Germinal center (tissue), 1 donor: ENCODE results near the gene TTC28.

Experiments
- DNase-seq: peaks from one replicate; pipeline ENCODE4 v3.0.0; 2012; ENCODE audit warnings: mixed read lengths, low spot score

Gene TTC28

DNA sequence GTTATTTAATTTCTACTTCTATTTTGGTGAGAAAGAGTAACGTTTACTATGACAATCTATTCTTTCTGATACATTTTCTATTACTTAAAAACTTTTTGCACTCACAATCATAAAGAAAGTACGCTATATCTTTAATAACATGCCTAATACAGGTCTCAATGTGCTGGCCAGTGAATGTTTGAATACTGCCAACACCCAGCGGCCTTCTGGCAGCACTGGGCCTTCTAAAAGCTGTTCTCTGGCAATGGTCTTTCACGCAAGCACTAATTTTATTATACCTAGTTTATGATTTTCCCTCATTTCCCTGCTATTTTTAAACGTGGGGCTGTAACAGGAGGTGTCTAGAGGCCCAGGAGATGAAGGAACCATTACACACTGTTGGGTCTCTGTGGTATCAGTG lies 410.8 kb downstream of the TTC28 start:
- DNase-seq: no peak

DNA sequence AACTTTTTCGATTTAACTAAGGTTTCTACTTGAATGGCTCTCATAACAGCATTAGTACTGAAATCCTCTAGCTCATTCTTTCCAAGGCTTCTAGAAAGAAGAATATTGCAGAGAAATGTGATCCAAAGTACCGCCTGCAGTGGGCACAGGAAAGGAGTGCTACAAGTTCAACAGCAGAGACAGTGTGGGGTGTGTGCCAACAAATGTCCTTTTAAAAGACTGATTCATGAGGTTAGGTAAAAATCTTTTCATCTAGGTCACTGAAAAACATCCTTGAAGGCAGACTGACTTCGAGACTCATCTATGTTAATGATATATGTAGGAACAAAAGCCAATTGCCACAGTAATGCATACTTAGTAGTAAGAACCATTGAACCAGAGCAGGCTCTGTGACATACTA lies 411.5 kb downstream of the TTC28 start:
- DNase-seq: no peak

DNA sequence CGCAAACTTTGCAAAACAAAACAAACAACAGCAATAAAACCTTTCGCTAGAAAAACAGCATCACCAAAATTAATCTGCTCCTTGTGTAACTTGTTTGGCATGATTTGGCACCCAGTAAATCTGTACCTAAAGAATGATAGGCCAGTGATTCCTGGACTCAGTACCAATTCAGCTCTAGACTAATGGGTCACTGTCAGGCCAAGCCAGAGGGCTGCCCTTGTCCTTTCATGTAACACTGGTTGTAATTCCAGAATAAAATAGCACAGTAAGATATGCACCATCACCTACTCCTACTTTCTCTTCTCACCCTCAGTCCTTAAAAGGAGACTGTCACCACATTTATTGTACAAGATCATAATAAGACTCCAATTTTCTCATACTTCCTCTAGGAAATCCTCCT lies 419.0 kb downstream of the TTC28 start:
- DNase-seq: no peak

DNA sequence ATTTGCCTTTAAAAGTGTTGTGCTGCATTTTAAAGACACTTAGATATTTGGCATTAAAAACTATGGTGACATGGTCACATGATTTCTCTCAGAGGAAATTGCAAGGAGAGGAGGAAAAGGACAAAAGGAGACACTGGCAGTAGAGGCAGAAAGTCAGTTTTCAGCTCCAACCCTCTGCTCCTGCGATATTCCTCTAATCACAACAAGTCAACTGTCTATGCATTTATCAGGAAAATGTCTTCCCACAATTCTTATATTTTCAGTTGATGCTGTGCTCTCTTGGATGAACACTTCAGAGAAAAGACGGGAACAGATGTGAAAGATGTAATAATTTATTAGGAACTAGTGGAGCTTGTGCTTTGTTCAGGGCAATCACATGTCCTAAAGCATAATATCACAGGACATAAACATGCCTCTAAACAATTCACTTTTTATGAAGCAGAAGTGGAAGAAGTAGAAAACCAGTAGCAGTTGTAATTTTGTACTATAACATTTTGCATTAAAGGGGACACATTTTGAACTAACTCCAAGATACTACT lies 419.8 kb downstream of the TTC28 start:
- DNase-seq: no peak

DNA sequence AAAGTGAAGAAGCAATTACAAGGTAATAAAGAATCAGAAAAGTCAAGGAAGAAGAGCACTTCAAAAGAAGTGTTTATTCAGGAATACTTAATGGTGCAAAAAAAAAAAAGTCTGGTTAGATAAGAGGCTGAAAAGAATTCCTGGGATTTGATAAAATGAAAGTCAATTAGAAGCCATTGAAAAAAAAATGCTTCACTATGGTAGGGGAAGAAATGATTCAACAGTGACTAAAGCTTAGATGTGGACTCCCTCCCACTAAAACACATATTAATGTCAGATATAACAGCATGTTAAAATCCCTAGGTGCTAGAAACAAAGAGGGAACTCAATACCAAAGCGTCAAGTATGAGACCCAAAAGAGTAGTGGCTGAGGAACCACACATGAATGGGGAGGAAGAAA lies 425.2 kb downstream of the TTC28 start:
- no peak for DNase-seq

DNA sequence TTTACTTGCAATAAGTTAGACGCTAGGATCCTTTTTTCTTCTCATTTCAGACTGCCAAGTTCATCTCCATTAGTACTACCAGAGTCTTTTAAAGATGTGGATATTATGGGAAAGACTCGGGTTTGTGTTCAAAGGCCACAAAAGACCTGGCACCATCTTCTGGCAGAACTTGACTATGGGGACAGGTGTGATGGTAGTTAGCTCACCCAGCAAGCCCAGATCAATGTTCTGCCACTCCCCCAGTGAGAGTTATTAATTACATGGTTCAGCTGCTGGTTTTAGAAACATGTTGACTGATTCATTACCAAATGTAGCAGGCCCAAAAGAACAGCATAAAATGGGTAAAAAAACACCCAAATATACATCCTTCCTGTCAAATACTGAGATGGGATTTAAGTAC lies 427.1 kb downstream of the TTC28 start:
- no peak for DNase-seq

GRCh38 chr22:28250036-28250695 lies 429.5 kb downstream of the TTC28 start:
- no peak for DNase-seq

GRCh38 chr22:28249402-28249801 lies 430.2 kb downstream of the TTC28 start:
- DNase-seq: no peak

DNA sequence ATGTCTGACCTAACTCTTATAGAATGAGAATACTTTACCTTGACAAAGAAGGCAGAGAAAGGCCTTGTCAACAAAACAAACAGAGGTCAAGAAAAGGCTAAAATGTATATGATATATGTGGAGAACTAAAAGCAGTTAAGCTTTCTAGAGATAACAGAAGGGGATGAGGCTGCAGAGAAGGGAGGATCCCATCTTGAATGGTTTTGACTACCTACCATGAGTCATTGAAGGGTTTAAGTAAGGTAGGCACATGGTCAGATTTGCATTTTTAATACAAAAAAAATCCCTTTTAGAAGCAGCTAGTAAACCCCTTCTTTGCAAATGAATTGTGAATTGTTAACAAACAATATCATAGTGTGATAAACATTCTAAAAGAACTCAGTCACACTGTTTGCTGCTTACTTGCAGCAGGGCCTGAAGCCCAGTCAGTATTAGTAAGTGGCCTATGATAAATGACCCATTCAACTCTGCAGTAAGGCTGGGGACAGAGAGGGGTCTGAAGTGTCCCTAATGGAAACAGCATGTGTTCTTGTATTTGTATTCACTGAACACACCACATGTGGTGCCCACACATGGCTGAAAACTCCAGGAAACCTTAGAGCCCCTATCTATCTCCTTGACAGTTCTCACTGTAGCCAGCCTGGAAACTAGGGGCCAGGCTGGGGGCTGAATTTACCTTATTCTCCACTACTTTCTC lies 431.8 kb downstream of the TTC28 start:
- no peak for DNase-seq

DNA sequence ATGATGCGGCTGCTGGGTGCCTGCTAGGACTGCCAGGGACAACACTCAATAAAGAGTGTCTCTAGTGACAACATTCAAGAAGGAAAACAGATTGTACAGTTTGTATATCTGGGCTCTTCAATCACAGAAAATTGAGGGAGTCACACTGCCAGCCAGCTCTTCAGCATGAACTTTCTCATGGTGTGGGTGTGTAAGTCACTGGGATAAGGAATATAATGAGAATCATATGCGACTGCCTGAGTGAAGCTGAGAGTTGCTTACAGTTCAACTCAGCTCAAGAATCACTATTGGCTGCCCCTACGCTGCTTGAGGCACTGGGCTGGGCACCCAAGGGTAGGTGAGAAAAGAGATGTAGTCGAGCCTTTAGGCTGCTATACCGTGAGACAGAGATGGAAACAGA lies 432.5 kb downstream of the TTC28 start:
- DNase-seq: no peak

DNA sequence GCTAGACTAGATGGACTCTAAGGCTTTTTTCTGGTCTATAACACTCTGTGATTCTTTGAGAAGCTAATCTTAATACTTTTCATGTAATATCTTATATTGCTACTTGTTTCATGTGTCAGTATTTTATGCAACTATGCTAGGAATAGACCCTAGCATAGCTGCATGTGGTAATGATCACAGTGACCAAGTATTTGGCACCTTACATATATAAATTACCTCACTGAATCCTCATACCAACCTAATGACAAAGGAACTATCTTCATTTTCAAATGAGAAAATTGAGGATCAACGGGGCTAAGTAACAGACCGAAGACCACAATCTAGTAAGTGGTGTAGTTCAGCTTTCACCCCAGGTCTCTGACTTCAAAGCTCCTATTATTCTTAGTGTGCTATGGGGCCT lies 433.2 kb downstream of the TTC28 start:
- no peak for DNase-seq

DNA sequence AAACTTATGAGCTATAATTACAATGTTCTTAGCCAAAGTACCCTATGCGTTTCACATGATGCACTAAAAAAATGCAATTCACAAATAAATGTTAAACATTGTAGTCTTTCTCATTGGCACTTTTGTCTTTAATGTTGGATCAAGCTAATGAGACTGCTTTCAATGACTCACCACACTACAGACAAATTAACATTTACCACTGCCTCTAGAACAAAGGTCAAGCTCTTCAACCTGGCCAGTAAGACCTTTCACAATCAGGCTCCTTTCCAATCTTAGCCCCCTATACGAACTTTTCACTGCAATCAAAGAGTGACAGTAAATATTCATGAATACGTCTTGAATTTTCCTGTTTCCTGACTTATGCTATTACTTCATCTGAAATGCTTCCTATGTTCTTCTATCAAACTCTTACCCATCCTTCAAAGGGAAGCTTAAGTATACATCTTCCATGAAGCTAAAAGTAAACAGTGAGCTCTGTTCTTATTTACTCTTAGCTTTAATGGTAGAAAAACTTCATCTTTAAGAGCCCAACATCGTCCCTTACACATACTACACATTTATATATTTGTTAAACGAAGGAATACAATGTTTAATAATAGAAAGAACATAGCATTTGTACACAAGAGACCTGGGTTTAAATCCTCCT lies 433.9 kb downstream of the TTC28 start:
- DNase-seq: no peak

DNA sequence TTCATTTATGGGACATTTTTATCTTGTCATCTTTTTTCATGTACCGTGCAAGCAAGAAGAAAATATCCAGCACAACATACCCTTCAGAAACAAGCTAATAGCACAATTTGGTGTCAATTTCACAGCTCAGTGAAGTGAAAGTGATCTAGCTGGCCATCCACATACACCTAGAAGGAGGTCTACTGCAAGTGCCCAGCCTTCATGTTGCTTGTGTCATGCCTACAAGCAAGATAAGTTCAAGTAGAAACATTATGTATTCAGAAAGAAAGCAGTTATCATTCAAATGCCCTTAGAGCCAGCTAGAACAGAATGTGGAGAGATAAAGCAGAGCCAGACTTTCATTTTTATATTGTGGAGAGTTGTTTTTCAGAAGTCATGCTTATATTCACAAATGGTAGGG lies 434.9 kb downstream of the TTC28 start:
- DNase-seq: no peak

DNA sequence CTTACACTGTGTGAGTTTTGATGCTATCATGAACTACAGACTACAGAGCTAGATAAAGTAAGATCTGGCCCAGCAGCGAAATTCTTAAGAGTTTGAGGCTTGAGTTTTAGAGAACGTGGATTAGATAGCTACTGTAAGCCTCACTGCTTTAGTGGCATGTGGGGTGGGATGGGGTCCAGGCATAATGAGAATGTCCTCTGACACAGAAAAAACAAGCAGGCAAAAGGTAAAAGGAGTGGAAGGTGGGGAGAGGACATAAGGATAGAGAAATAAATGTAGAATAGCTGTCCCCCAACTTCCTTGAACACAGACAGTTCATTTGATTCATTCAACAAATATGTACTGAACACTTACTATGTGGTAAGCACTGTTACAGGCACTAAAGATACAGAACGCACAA lies 436.1 kb downstream of the TTC28 start:
- no peak for DNase-seq

- no peak for DNase-seq
Observed at GRCh38 chr22:28241656-28242290, 437.9 kb downstream of the TTC28 start.

- DNase-seq: no peak
Observed at GRCh38 chr22:28239941-28240340, 439.7 kb downstream of the TTC28 start.

DNA sequence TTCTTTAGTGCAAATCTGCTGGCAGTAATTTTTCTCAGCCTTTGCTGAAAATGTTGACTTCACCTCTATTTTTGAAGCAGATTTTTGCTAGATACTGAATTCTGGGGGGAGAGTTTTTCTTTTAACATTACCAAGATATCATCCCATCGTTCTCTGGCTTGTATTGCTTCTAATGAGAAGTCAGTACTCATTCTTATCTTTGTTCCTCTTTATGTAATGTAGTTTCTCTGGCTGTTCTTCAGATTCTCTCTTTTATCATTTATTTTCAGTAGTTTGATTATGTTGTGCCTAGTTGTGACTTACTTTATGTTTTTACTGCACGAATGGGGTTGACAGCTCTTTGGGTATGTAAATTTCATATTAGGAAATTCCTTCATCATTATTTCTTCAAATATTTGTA lies 441.9 kb downstream of the TTC28 start:
- DNase-seq: no peak

DNA sequence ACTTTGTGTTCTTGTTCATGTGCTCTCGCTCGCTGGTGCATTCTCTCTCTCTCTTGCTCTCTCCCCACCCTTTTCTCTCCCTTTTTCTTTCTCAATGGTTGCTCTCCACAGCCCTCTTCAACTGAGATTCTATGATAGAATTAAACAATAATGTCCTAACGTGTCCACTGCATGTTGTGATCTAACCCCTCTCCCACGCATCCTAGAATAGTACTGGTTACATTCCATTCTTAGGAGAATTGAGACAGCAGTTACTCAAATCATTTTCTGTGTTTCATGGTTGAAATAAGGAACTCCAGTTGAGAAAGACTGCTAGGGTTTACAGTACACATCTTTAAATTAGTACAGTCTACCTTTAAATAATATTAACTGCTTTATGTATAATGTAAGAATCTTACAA lies 442.5 kb downstream of the TTC28 start:
- DNase-seq: no peak

GRCh38 chr22:28232204-28232603 lies 447.4 kb downstream of the TTC28 start:
- DNase-seq: no peak

- no peak for DNase-seq
Observed at GRCh38 chr22:28231441-28231840, 448.2 kb downstream of the TTC28 start.

DNA sequence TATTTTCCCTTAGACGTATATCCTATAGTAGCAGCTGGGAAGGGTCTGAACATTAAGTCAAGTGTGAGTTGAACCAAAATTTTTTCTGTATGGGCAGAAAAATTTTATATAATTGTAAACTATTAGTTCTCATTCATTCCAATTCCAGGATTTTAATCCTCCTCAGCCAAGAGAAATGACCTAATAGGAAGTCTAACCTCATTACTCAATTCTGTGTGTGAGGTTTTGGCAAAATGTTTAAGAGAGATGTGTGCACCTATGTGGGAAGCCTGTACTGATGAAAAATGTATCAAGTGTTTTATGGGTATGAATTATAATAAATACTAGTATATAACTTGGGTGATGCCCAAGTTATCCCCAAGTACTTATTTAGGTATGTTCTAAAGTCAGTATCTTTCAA lies 449.0 kb downstream of the TTC28 start:
- DNase-seq: no peak

- no peak for DNase-seq
Observed at GRCh38 chr22:28229566-28230485, 449.8 kb downstream of the TTC28 start.
